HTERT RPE-1 (cell line): ENCODE data around the gene VASP.

ENCODE experiments used
- in situ Hi-C: fragments of 300-500 bp; cut with MboI; formaldehyde crosslinking; loops from 4 replicates; pipeline ENCODE4 v1.14.3; 2020; ENCODE audit warnings: low sequenced_read_pairs

The VASP gene

GRCh38 chr19:45542234-45542668 lies 35.0 kb downstream of the VASP start:
- in situ Hi-C loops, result no loop called here

GRCh38 chr19:45547211-45547770 lies 40.0 kb downstream of the VASP start:
- in situ Hi-C loops, result no loop called here

GRCh38 chr19:45547965-45548609 lies 40.8 kb downstream of the VASP start:
- in situ Hi-C loops, result no loop called here

GRCh38 chr19:45553464-45553863 lies 46.2 kb downstream of the VASP start:
- in situ Hi-C loops, result no loop called here

- in situ Hi-C loops, result no loop called here
These were observed 47.2 kb downstream of the VASP start for GRCh38 chr19:45554481-45554880.

- in situ Hi-C loops, result no loop called here
These were observed 49.6 kb downstream of the VASP start for GRCh38 chr19:45556835-45557234.

- in situ Hi-C loops, result no loop called here
These were observed 51.2 kb downstream of the VASP start for GRCh38 chr19:45558399-45558878.

GRCh38 chr19:45560038-45560437 lies 52.8 kb downstream of the VASP start:
- in situ Hi-C loops, result no loop called here

- in situ Hi-C loops, result no loop called here
These were observed 53.4 kb downstream of the VASP start for GRCh38 chr19:45560686-45561085.

- in situ Hi-C loops, result no loop called here
These were observed 57.0 kb downstream of the VASP start for GRCh38 chr19:45564131-45564780.

- in situ Hi-C loops, result no loop called here
These were observed 60.3 kb downstream of the VASP start for GRCh38 chr19:45567609-45568008.

GRCh38 chr19:45568732-45569131 lies 61.5 kb downstream of the VASP start:
- in situ Hi-C loops, result no loop called here

- in situ Hi-C loops, result no loop called here
These were observed 62.5 kb downstream of the VASP start for GRCh38 chr19:45569619-45570421.

- in situ Hi-C loops, result no loop called here
These were observed 64.4 kb downstream of the VASP start for GRCh38 chr19:45571457-45572220.

- in situ Hi-C loops, result no loop called here
These were observed 67.2 kb downstream of the VASP start for GRCh38 chr19:45574526-45574925.

GRCh38 chr19:45575216-45575615 lies 67.9 kb downstream of the VASP start:
- in situ Hi-C loops, result no loop called here
